ENCODE results near the gene TCP11L2. TPM values are rescaled to one million over a fixed set of nuclear protein-coding genes. Genes with fewer than 3 reads are reported as not detected.

Gene TCP11L2
- total RNA-seq, 4 donors from 2014 or later: 55.5 to 81.4 (median 72.7) TPM

- no peak overlapping the region for H3K4me3 ChIP-seq (ENCODE audit: low read depth, poor library complexity, severe bottlenecking)
- DNase-seq (ENCODE audit: low spot score in 2 of 2): peak in 1 of 2 donors; percentile 62
- WGBS, 2 donors: 19 to 24% methylated on average over 4 of the region's 4 CpGs
- TF ChIP-seq POLR2A (IDR thresholded peaks at IDR 0.05) (no peak), CTCF (IDR thresholded peaks at IDR 0.05) (no peak)
- intact Hi-C loops (cut with DNase I; ENCODE audit: low total_unique reads): no loop called here
Measured at GRCh38 chr12:106299202-106299774, 3.2 kb upstream of the TCP11L2 start.

GRCh38 chr12:106300761-106301160, 1.8 kb upstream of the TCP11L2 start:
- intact Hi-C loops (cut with DNase I; ENCODE audit: low total_unique reads): no loop called here
- no peak overlapping the region for H3K4me3 ChIP-seq (ENCODE audit: low read depth, poor library complexity, severe bottlenecking)
- DNase-seq (ENCODE audit: low spot score in 2 of 2): no peak
- TF ChIP-seq POLR2A (IDR thresholded peaks at IDR 0.05) (no peak), CTCF (IDR thresholded peaks at IDR 0.05) (no peak)
- WGBS, 2 donors: 34 to 44% methylated on average over 1 of the region's 1 CpG

- 0 to 6% methylated on average over 1 of the region's 1 CpG for WGBS, 2 donors
- TF ChIP-seq CTCF (IDR thresholded peaks at IDR 0.05) (no peak), POLR2A (IDR thresholded peaks at IDR 0.05) (no peak)
- intact Hi-C loops (cut with DNase I; ENCODE audit: low total_unique reads): no loop called here
- DNase-seq (ENCODE audit: low spot score in 2 of 2): no peak
- H3K4me3 ChIP-seq (ENCODE audit: low read depth, poor library complexity, severe bottlenecking): no peak overlapping the region
Measured at GRCh38 chr12:106301241-106301610, 1.3 kb upstream of the TCP11L2 start.

GRCh38 chr12:106301611-106302321, 767 bp upstream of the TCP11L2 start:
- WGBS, 2 donors: 1 to 2% methylated on average over 24 to 30 of the region's 32 CpGs
- no peak for TF ChIP-seq POLR2A (IDR thresholded peaks at IDR 0.05)
- TF ChIP-seq CTCF (IDR thresholded peaks at IDR 0.05): no peak
- H3K4me3 ChIP-seq (ENCODE audit: low read depth, poor library complexity, severe bottlenecking): peak overlapping the region; percentile 34
- peak; percentile 83 to 91 for DNase-seq (ENCODE audit: low spot score in 2 of 2)
- intact Hi-C loops (cut with DNase I; ENCODE audit: low total_unique reads): no loop called here

GRCh38 chr12:106303202-106303820, 778 bp downstream of the TCP11L2 start:
- 2% methylated on average over 20 to 28 of the region's 28 CpGs for WGBS, 2 donors
- intact Hi-C loops (cut with DNase I; ENCODE audit: low total_unique reads): no loop called here

More at GRCh38 chr12:106303202-106303820, 778 bp downstream of the TCP11L2 start:
- peak overlapping the region; percentile 98 for H3K4me3 ChIP-seq (ENCODE audit: low read depth, poor library complexity, severe bottlenecking)
- TF ChIP-seq POLR2A (IDR thresholded peaks at IDR 0.05) (no peak), CTCF (IDR thresholded peaks at IDR 0.05) (no peak)
- DNase-seq (ENCODE audit: low spot score in 2 of 2): peak; percentile 87 to 97
